SU-DHL-6 (cell line): ENCODE results near the gene KDM2B.

Experiments used
- H2AFZ ChIP-seq: fragments of 200-600 bp; sonication (generic); 2 replicates; pipeline ENCODE4 v1.6.1; 2014; ENCODE audit warnings: low read depth, mild to moderate bottlenecking, moderate library complexity, mixed read lengths, antibody characterized with exemption, low read length; ENCODE audit not compliant: severe bottlenecking
- H3F3A ChIP-seq: fragments of 200-600 bp; shearing (Covaris generic); 2 replicates; pipeline ENCODE4 v1.6.0; 2016; ENCODE audit warnings: antibody characterized with exemption, mild to moderate bottlenecking; ENCODE audit not compliant: insufficient read depth
- H3K27ac ChIP-seq: fragments of 200-600 bp; sonication (generic); 2 replicates; pipeline ENCODE4 v1.5.1; 2016; ENCODE audit warnings: low read depth, mild to moderate bottlenecking, low read length, moderate library complexity, mixed read lengths
- H3K27me3 ChIP-seq: fragments of 200-600 bp; sonication (generic), shearing (Covaris generic); 2 replicates; pipeline ENCODE4 v1.6.0; 2014; ENCODE audit warnings: mild to moderate bottlenecking, low read length
- H3K36me3 ChIP-seq: fragments of 200-600 bp; sonication (generic); 2 replicates; pipeline ENCODE4 v1.6.1; 2014; ENCODE audit warnings: mild to moderate bottlenecking, low read length, mixed read lengths
- H3K4me2 ChIP-seq: fragments of 300-600, 200-600 bp; shearing (Covaris generic), sonication (generic); 2 replicates; pipeline ENCODE4 v1.6.0; 2014; ENCODE audit warnings: low read length, low read depth, mild to moderate bottlenecking; ENCODE audit not compliant: poor library complexity, severe bottlenecking
- H3K4me3 ChIP-seq: fragments of 200-600 bp; sonication (generic); 2 replicates; pipeline ENCODE4 v1.5.1; 2014; ENCODE audit warnings: antibody characterized with exemption, low read length, mild to moderate bottlenecking, mixed read lengths; ENCODE audit not compliant: insufficient read depth, poor library complexity, severe bottlenecking
- H3K79me2 ChIP-seq: fragments of 200-600 bp; sonication (generic); 2 replicates; pipeline ENCODE4 v1.6.1; 2014; ENCODE audit warnings: mild to moderate bottlenecking, low read length, moderate library complexity; ENCODE audit not compliant: insufficient read depth
- H3K9ac ChIP-seq: fragments of 200-600 bp; sonication (generic); 2 replicates; pipeline ENCODE4 v1.7.0; 2014; ENCODE audit warnings: mild to moderate bottlenecking, low read length
- H3K9me2 ChIP-seq: fragments of 200-600 bp; sonication (generic); replicated peaks from 2 replicates; pipeline ENCODE4 v1.6.1; 2014; ENCODE audit warnings: low read length; ENCODE audit not compliant: insufficient read depth
- H3K9me3 ChIP-seq: fragments of 200-600 bp; sonication (generic); 2 replicates; pipeline ENCODE4 v1.6.1; 2014; ENCODE audit warnings: low read length, mixed read lengths; ENCODE audit not compliant: insufficient read depth
- H4K20me1 ChIP-seq: fragments of 200-600 bp; sonication (generic); 2 replicates; pipeline ENCODE4 v1.6.1; 2014; ENCODE audit warnings: low read depth, mild to moderate bottlenecking, antibody characterized with exemption, low read length, moderate library complexity, mixed read lengths
- CTCF ChIP-seq: fragments of 200-600 bp; sonication (generic); IDR thresholded peaks from one replicate; pipeline ENCODE4 v1.5.1; 2017; ENCODE audit warnings: antibody characterized with exemption, mild to moderate bottlenecking, low read length, moderate library complexity; ENCODE audit not compliant: insufficient read depth, poor library complexity, severe bottlenecking
- EZH2phosphoT487 ChIP-seq: fragments of 200-600 bp; sonication (generic), shearing (Covaris generic); conservative IDR thresholded peaks from 2 replicates; pipeline ENCODE4 v1.6.1; 2018; ENCODE audit warnings: mild to moderate bottlenecking, antibody characterized with exemption, low read length, moderate library complexity, mixed read lengths

The KDM2B gene

DNA sequence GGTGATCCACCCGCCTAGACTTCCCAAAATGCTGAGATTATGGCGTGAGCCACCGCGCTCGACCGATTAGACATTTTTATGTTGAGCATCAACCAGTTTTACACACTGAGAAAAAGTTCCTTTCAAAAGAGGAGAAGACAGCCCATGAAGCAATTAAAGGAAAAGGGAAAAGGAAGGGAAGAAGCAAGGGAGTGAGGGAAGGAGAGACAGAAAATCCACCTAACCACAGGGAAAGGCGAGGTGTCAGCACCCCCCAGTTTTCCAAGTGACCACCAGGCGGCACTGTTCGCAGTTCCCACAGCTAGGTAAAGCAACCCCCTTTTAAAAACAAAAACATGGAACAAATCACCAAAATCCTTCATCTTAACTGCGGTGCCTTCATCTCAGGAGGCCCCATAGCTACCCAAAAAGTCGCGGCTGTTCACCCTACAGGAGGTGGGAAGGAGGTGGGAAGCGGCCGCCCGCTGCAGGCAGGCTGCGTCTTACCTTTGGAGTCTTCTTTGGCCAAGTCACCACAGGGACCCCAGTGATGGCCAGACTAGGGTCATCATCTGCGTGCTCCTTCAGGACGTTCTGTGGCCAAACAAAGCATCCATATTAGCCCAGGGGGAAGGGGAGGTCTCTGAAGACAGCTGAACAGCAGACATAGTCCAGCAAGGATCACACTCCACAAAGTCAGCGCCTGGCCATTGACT lies 86.6 kb downstream of the KDM2B start:
- Histone ChIP-seq H3K27ac (no peak overlapping the region), H3K27me3 (no peaks in the 10 kb centered on the region), H3K4me3 (no peak overlapping the region), H3K36me3 (no peaks in the 10 kb centered on the region), H3K79me2 (no peaks in the 10 kb centered on the region), H4K20me1 (no peaks in the 10 kb centered on the region), H3K4me2 (no peak overlapping the region), H2AFZ (no peak overlapping the region), H3K9me3 (no peaks in the 10 kb centered on the region), H3F3A (0 out of 2 replicates have a peak, but pooled peaks cover 5% of the 10 kb centered on the region), H3K9ac (no peak overlapping the region), H3K9me2 (no peaks in the 10 kb centered on the region)
- TF ChIP-seq CTCF (peak; percentile 77), EZH2phosphoT487 (no peak)

GRCh38 chr12:121490401-121491281 lies 90.2 kb downstream of the KDM2B start:
- no peaks in the 10 kb centered on the region for H3K79me2 ChIP-seq
- no peak overlapping the region for H3K4me3 ChIP-seq
- H3K9ac ChIP-seq = no peak overlapping the region
- no peaks in the 10 kb centered on the region for H3K9me3 ChIP-seq
- H3K4me2 ChIP-seq = no peak overlapping the region
- 0 out of 2 replicates have a peak, but pooled peaks cover 5% of the 10 kb centered on the region for H3F3A ChIP-seq
- no peak for TF ChIP-seq CTCF
- H4K20me1 ChIP-seq = no peaks in the 10 kb centered on the region
- H3K27me3 ChIP-seq = no peaks in the 10 kb centered on the region
- no peaks in the 10 kb centered on the region for H3K36me3 ChIP-seq
- no peak overlapping the region for H3K27ac ChIP-seq
- H3K9me2 ChIP-seq = no peaks in the 10 kb centered on the region
- no peak overlapping the region for H2AFZ ChIP-seq

DNA sequence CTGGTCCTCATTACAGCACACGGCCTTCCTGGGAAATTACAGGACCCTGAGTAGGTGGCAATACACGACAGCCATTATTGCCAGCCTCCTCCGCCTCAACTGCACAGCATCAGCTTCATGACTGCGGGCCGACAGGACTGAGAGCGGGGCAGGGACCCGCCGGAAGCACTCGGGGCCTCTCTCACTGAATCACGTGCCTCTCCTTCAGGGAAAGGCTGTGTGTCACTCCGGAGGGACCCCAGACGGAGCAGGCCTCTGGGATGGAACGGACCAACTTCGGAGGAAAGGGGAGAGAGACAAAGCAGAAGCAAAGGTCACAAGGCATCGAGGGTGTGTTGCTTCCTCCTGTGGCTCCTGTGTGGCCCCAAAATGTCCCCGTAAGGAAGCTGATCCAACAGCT lies 90.9 kb downstream of the KDM2B start:
- H2AFZ ChIP-seq = no peak overlapping the region
- no peaks in the 10 kb centered on the region for H3K36me3 ChIP-seq
- H3K9ac ChIP-seq = no peak overlapping the region
- no peaks in the 10 kb centered on the region for H3K79me2 ChIP-seq
- no peaks in the 10 kb centered on the region for H3K9me3 ChIP-seq
- no peaks in the 10 kb centered on the region for H4K20me1 ChIP-seq
- H3K27ac ChIP-seq = no peak overlapping the region
- 0 out of 2 replicates have a peak, but pooled peaks cover 5% of the 10 kb centered on the region for H3F3A ChIP-seq
- TF ChIP-seq EZH2phosphoT487 = no peak
- no peak for TF ChIP-seq CTCF
- no peaks in the 10 kb centered on the region for H3K27me3 ChIP-seq
- no peak overlapping the region for H3K4me2 ChIP-seq
- no peaks in the 10 kb centered on the region for H3K9me2 ChIP-seq
- no peak overlapping the region for H3K4me3 ChIP-seq
